Esophagus squamous epithelium (tissue), 5 donors: ENCODE measurements around the gene RTN4RL1. TPM values are rescaled to one million over a fixed set of nuclear protein-coding genes. Genes with fewer than 3 reads are reported as not detected.
A peak's percentile ranks its signal among the peaks of the same experiment; 100 is the strongest.

Experiments
- DNase-seq: peaks from one replicate; lab custom pipeline; 2025; lab: John Stamatoyannopoulos, UW
- H3K27ac ChIP-seq, 4 donors: fragments of 200-600 bp; sonication (generic); one replicate each; pipeline ENCODE4 v1.5.1; 2016 to 2019; ENCODE audit warnings: mild to moderate bottlenecking in 1 of 4
- H3K27me3 ChIP-seq, 4 donors: fragments of 200-600 bp; sonication (generic); 1 replicate in 3 of 4; 2 replicates in 1 of 4; pipeline versions ENCODE4 v1.5.1 to v1.6.0; 2017 to 2021; ENCODE audit warnings: antibody characterized with exemption in 1 of 4
- H3K36me3 ChIP-seq, 3 donors: fragments of 200-600 bp; sonication (generic); one replicate each; pipeline ENCODE4 v1.5.1; 2016 to 2019
- H3K4me1 ChIP-seq, 3 donors: fragments of 200-600 bp; sonication (generic); one replicate each; pipeline ENCODE4 v1.5.1; 2017 to 2019
- H3K4me3 ChIP-seq, 4 donors: fragments of 200-600 bp; sonication (generic); 1 replicate in 3 of 4; 2 replicates in 1 of 4; pipeline ENCODE4 v1.5.1; 2016 to 2019; ENCODE audit warnings: mild to moderate bottlenecking in 2 of 4, moderate library complexity in 1 of 4
- H3K9me3 ChIP-seq, 3 donors: fragments of 200-600 bp; sonication (generic); one replicate each; pipeline ENCODE4 v1.5.1; 2016 to 2019
- CTCF ChIP-seq, 6 experiments: fragments of 450-650 bp in 4 of 6; fragments of 200-600 bp in 2 of 6; sonication (generic) in 2 of 6; IDR thresholded peaks; one replicate each; pipeline ENCODE4 v1.5.1; 2016 to 2019; ENCODE audit warnings: antibody characterized with exemption in 6 of 6, mild to moderate bottlenecking in 4 of 6, moderate library complexity in 4 of 6
- POLR2A ChIP-seq, 4 donors: fragments of 450-650 bp; IDR thresholded peaks; one replicate each; pipeline ENCODE4 v1.6.1; 2017; ENCODE audit warnings: antibody characterized with exemption in 4 of 4, mild to moderate bottlenecking in 4 of 4, moderate library complexity in 3 of 4
- WGBS, 2 donors: methylation state at CpG; one replicate each; pipeline ENCODE4 v1.1.5; 2018; 5-methylcytosine and 5-hydroxymethylcytosine counted together
- intact Hi-C: fragments of 100-400 bp; cut with DNase I; formaldehyde crosslinking; loops from one replicate; pipeline ENCODE4 v1.15.0; 2022
- total RNA-seq, 4 donors: library from RNA; depleted of rRNA; stranded (reverse); fragments of >200 nt; gene quantifications; one replicate each; pipeline ENCODE4 v1.1.0, GENCODE V29; 2016
- donor health status: DM: yes; HTN: yes; CAD: no.

RTN4RL1 gene
- total RNA-seq, 4 donors from 2014 or later, result 1.1 to 4.0 (median 2.0) TPM

GRCh38 chr17:2056206-2057174 is 31.4 kb upstream of the RTN4RL1 start:
- peak overlapping the region; percentile 77 to 93 (median 90) for H3K27ac ChIP-seq
- peaks cover 0 to 71% (median 7%) of the 10 kb centered on the region in 4 donors for H3K27me3 ChIP-seq
- H3K9me3 ChIP-seq, result no peaks in the 10 kb centered on the region
- H3K4me3 ChIP-seq, result peak overlapping the region; percentile 48 to 74 (median 60)
- 44 to 48% methylated on average over 5 to 43 of the region's 85 CpGs for WGBS, 2 donors
- peaks cover 0 to 28% (median 0%) of the 10 kb centered on the region in 3 donors for H3K36me3 ChIP-seq
- H3K4me1 ChIP-seq, result peaks cover 47 to 89% (median 53%) of the 10 kb centered on the region in 3 donors
- no peak for DNase-seq
- intact Hi-C loops, result loop anchor here (5.0 kb wide), 1 partner anchor 186 kb away; no protein-coding TSS in a partner anchor
- TF ChIP-seq POLR2A (IDR thresholded peaks at IDR 0.05) (no peak), CTCF (IDR thresholded peaks at IDR 0.05) (peak in 2 of 6 experiments; percentile 29 to 38)

GRCh38 chr17:2055292-2056205 is 30.4 kb upstream of the RTN4RL1 start:
- DNase-seq, result no peak
- Histone ChIP-seq H3K9me3 (no peaks in the 10 kb centered on the region), H3K4me3 (peak overlapping the region; percentile 48 to 74 (median 60)), H3K4me1 (peaks cover 50 to 89% (median 62%) of the 10 kb centered on the region in 3 donors), H3K27ac (peak overlapping the region; percentile 77 to 93 (median 90)), H3K36me3 (peaks cover 0 to 19% (median 0%) of the 10 kb centered on the region in 3 donors), H3K27me3 (peaks cover 0 to 80% (median 7%) of the 10 kb centered on the region in 4 donors)
- WGBS, 2 donors, result 0 to 12% methylated on average over 5 to 7 of the region's 113 CpGs
- TF ChIP-seq CTCF (IDR thresholded peaks at IDR 0.05) (no peak), POLR2A (IDR thresholded peaks at IDR 0.05) (no peak)
- intact Hi-C loops, result loop anchor here (5.0 kb wide), 1 partner anchor 187 kb away; no protein-coding TSS in a partner anchor

- Histone ChIP-seq H3K36me3 (peaks cover 0 to 11% (median 0%) of the 10 kb centered on the region in 3 donors), H3K4me1 (peaks cover 47 to 85% (median 64%) of the 10 kb centered on the region in 3 donors), H3K9me3 (no peaks in the 10 kb centered on the region), H3K27me3 (peaks cover 0 to 86% (median 7%) of the 10 kb centered on the region in 4 donors), H3K4me3 (peak within 1 kb of the TSS; percentile 48 to 74 (median 60)), H3K27ac (peak within 1 kb of the TSS; percentile 77 to 93 (median 90))
- WGBS, 2 donors, result 0% methylated on average over 5 of the region's 72 CpGs; no CpG with 5 or more reads in 1 of the 2 donors
- no peak for DNase-seq
- intact Hi-C loops, result loop anchor here (5.0 kb wide), 1 partner anchor 188 kb away; no protein-coding TSS in a partner anchor
- peak; percentile 95 to 99 (median 98) for TF ChIP-seq CTCF (IDR thresholded peaks at IDR 0.05)
- TF ChIP-seq POLR2A (IDR thresholded peaks at IDR 0.05), result peak in 2 of 4 donors; percentile 70 to 88
Measured at GRCh38 chr17:2054512-2055291, 29.6 kb upstream of the RTN4RL1 start, which contains the start of gene HIC1. TSS of gene HIC1 (plus strand) at chr17:2055103. CDS start at chr17:2056691, 1,588 bp downstream.

GRCh38 chr17:2054262-2054511 is 29.1 kb upstream of the RTN4RL1 start:
- Histone ChIP-seq H3K4me1 (peaks cover 45 to 85% (median 65%) of the 10 kb centered on the region in 3 donors), H3K9me3 (no peaks in the 10 kb centered on the region), H3K27ac (peak overlapping the region; percentile 77 to 93 (median 90)), H3K27me3 (peaks cover 0 to 85% (median 7%) of the 10 kb centered on the region in 4 donors), H3K36me3 (peaks cover 0 to 5% (median 0%) of the 10 kb centered on the region in 3 donors), H3K4me3 (peak overlapping the region; percentile 23 to 74 (median 58))
- no CpG with 5 or more reads among the region's 16 CpGs for WGBS, 2 donors
- intact Hi-C loops, result no loop called here
- TF ChIP-seq POLR2A (IDR thresholded peaks at IDR 0.05) (no peak), CTCF (IDR thresholded peaks at IDR 0.05) (no peak)
- DNase-seq, result no peak
